NCI-H1048 (cell line): ENCODE measurements around the gene TCF23.
"Not testable (repeated sequence)": the region's sequence is repeated elsewhere in the genome, so short reads cannot be mapped to it uniquely, and the experiment has no call there.

ENCODE experiments used
- DNase-seq: peaks from one replicate; lab custom pipeline; 2025; lab: John Stamatoyannopoulos, UW

TCF23 gene

GRCh38 chr2:27155069-27155520 lies 6.3 kb downstream of the TCF23 start:
- no peak for DNase-seq

- no peak for DNase-seq
Observed at GRCh38 chr2:27158468-27158867, 9.7 kb downstream of the TCF23 start.

- no peak for DNase-seq
Observed at GRCh38 chr2:27159271-27159670, 10.5 kb downstream of the TCF23 start.

- DNase-seq: no peak
Observed at GRCh38 chr2:27160191-27160590, 11.4 kb downstream of the TCF23 start.

GRCh38 chr2:27162151-27163121 lies 13.6 kb downstream of the TCF23 start:
- no peak for DNase-seq

- DNase-seq: no peak
Observed at GRCh38 chr2:27164960-27165763, 16.4 kb downstream of the TCF23 start.

GRCh38 chr2:27170581-27171337 lies 22.0 kb downstream of the TCF23 start:
- DNase-seq: no peak

- no peak for DNase-seq
Observed at GRCh38 chr2:27171351-27171848, 22.6 kb downstream of the TCF23 start.

GRCh38 chr2:27174638-27175037 lies 25.8 kb downstream of the TCF23 start:
- no peak for DNase-seq

GRCh38 chr2:27175330-27175729 lies 26.5 kb downstream of the TCF23 start:
- no peak for DNase-seq

GRCh38 chr2:27175781-27176180 lies 27.0 kb downstream of the TCF23 start:
- DNase-seq: not testable (repeated sequence)

GRCh38 chr2:27177441-27178351 lies 28.9 kb downstream of the TCF23 start:
- DNase-seq: no peak

- no peak for DNase-seq
Observed at GRCh38 chr2:27178469-27178868, 29.7 kb downstream of the TCF23 start.

- no peak for DNase-seq
Observed at GRCh38 chr2:27179344-27180000, 30.7 kb downstream of the TCF23 start.

- no peak for DNase-seq
Observed at GRCh38 chr2:27182346-27182745, 33.5 kb downstream of the TCF23 start.

- DNase-seq: no peak
Observed at GRCh38 chr2:27184115-27184514, 35.3 kb downstream of the TCF23 start.

- DNase-seq: no peak
Observed at GRCh38 chr2:27185331-27186026, 36.7 kb downstream of the TCF23 start.

GRCh38 chr2:27186613-27187345 lies 38.0 kb downstream of the TCF23 start:
- DNase-seq: no peak

GRCh38 chr2:27189989-27190388 lies 41.2 kb downstream of the TCF23 start:
- no peak for DNase-seq
